HEK293 (cell line): ENCODE data around the gene DHX8.

ENCODE experiments used
- CTCF ChIA-PET: fragments of 350-600 bp; formaldehyde crosslinking; extraction: SDS; loops from one replicate; lab custom pipeline; 2021; ENCODE audit warnings: antibody characterized with exemption; lab: Yijun Ruan, JAX
- POLR2A ChIA-PET: fragments of 300-600 bp; formaldehyde crosslinking; extraction: SDS; loops from one replicate; lab custom pipeline; 2020; ENCODE audit warnings: antibody characterized with exemption, inconsistent platforms; lab: Yijun Ruan, JAX
- H3K27ac ChIP-seq: fragments of 200-500 bp; sonication (Bioruptor generic); 2 replicates; pipeline ENCODE4 v1.5.1; 2014; ENCODE audit warnings: low read depth, low read length, control low read depth, inconsistent platforms; ENCODE audit errors: extremely low read depth
- H3K36me3 ChIP-seq, 2 experiments: fragments of 200-500 bp in 1 of 2; sonication (Bioruptor generic) in 1 of 2; 1 replicate in 1 of 2; 2 replicates in 1 of 2; pipeline ENCODE4 v1.5.1; 2014 to 2017; ENCODE audit warnings: inconsistent platforms in 2 of 2, low read length in 2 of 2; ENCODE audit not compliant: control insufficient read depth in 2 of 2, insufficient read depth in 1 of 2
- H3K4me1 ChIP-seq: fragments of 200-500 bp; sonication (Bioruptor generic); 2 replicates; pipeline ENCODE4 v1.5.1; 2014; ENCODE audit warnings: mild to moderate bottlenecking, low read length, inconsistent platforms; ENCODE audit not compliant: control insufficient read depth, insufficient read depth
- H3K4me3 ChIP-seq: 2 replicates; pipeline ENCODE4 v1.5.1; 2011; ENCODE audit warnings: low read depth, mild to moderate bottlenecking, control low read depth, low read length, moderate library complexity
- H3K9me3 ChIP-seq: fragments of 200-500 bp; sonication (Bioruptor generic); 2 replicates; pipeline ENCODE4 v1.5.1; 2014; ENCODE audit warnings: low read depth, low read length, inconsistent platforms; ENCODE audit not compliant: control insufficient read depth, insufficient read depth
- BCL11B ChIP-seq: fragments of 450-650 bp; formaldehyde crosslinking; IDR thresholded peaks from 2 replicates; pipeline ENCODE4 v1.5.1; 2016; ENCODE audit warnings: low read depth, missing biosample characterization, missing genetic modification characterization
- ELK4 ChIP-seq: IDR thresholded peaks from 2 replicates; pipeline ENCODE4 v1.6.1; 2011; ENCODE audit warnings: mild to moderate bottlenecking, low read depth, low read length, borderline replicate concordance
- FEZF1 ChIP-seq: fragments of 450-650 bp; formaldehyde crosslinking; IDR thresholded peaks from 2 replicates; pipeline ENCODE4 v1.5.1; 2016; ENCODE audit warnings: missing biosample characterization, missing genetic modification characterization
- IKZF3 ChIP-seq: fragments of 450-650 bp; IDR thresholded peaks from 2 replicates; pipeline ENCODE4 v1.5.0; 2018; ENCODE audit warnings: missing biosample characterization, mild to moderate bottlenecking, missing genetic modification characterization, moderate library complexity
- OSR2 ChIP-seq: fragments of 450-650 bp; formaldehyde crosslinking; IDR thresholded peaks from 2 replicates; pipeline ENCODE4 v1.5.1; 2016; ENCODE audit warnings: missing biosample characterization, missing genetic modification characterization
- SCRT2 ChIP-seq: fragments of 450-650 bp; formaldehyde crosslinking; IDR thresholded peaks from 2 replicates; pipeline ENCODE4 v1.5.1; 2016; ENCODE audit warnings: missing biosample characterization, missing genetic modification characterization
- ZIC2 ChIP-seq: fragments of 450-650 bp; formaldehyde crosslinking; IDR thresholded peaks from 2 replicates; pipeline ENCODE4 v1.5.1; 2016; ENCODE audit warnings: missing biosample characterization, missing genetic modification characterization
- ZNF148 ChIP-seq: fragments of 450-650 bp; formaldehyde crosslinking; IDR thresholded peaks from 2 replicates; pipeline ENCODE4 v1.5.0; 2017; ENCODE audit warnings: missing biosample characterization, missing genetic modification characterization, borderline replicate concordance
- ZNF202 ChIP-seq: fragments of 450-650 bp; formaldehyde crosslinking; IDR thresholded peaks from 2 replicates; pipeline ENCODE4 v1.5.1; 2016; ENCODE audit warnings: missing biosample characterization, missing genetic modification characterization, borderline replicate concordance
- ZNF335 ChIP-seq: fragments of 450-650 bp; formaldehyde crosslinking; conservative IDR thresholded peaks from 2 replicates; pipeline ENCODE4 v1.5.1; 2016; ENCODE audit warnings: missing biosample characterization, missing genetic modification characterization
- ZNF521 ChIP-seq: fragments of 450-650 bp; formaldehyde crosslinking; IDR thresholded peaks from 2 replicates; pipeline ENCODE4 v1.5.1; 2017; ENCODE audit warnings: missing biosample characterization, mild to moderate bottlenecking, missing genetic modification characterization
- ZNF530 ChIP-seq: fragments of 450-650 bp; formaldehyde crosslinking; IDR thresholded peaks from 2 replicates; pipeline ENCODE4 v1.5.1; 2016; ENCODE audit warnings: low read depth, missing biosample characterization, missing genetic modification characterization
- ZNF560 ChIP-seq: fragments of 450-650 bp; formaldehyde crosslinking; IDR thresholded peaks from 2 replicates; pipeline ENCODE4 v1.5.1; 2017; ENCODE audit warnings: missing biosample characterization, missing genetic modification characterization, borderline replicate concordance
- ZNF600 ChIP-seq: fragments of 450-650 bp; formaldehyde crosslinking; IDR thresholded peaks from 2 replicates; pipeline ENCODE4 v1.5.1; 2016; ENCODE audit warnings: missing biosample characterization, missing genetic modification characterization
- ZNF843 ChIP-seq: fragments of 450-650 bp; formaldehyde crosslinking; IDR thresholded peaks from 2 replicates; pipeline ENCODE4 v1.5.1; 2016; ENCODE audit warnings: missing biosample characterization, missing genetic modification characterization
- ZSCAN30 ChIP-seq: fragments of 450-650 bp; IDR thresholded peaks from 2 replicates; pipeline ENCODE4 v1.5.1; 2018; ENCODE audit warnings: missing biosample characterization, mild to moderate bottlenecking, missing genetic modification characterization, moderate library complexity
- TF ChIP-seq, protein P1 (sequence below): fragments of 450-650 bp; formaldehyde crosslinking; IDR thresholded peaks from 2 replicates; pipeline ENCODE4 v1.5.1; 2016; ENCODE audit warnings: missing biosample characterization, missing genetic modification characterization
- TF ChIP-seq, protein P2 (sequence below): fragments of 450-650 bp; formaldehyde crosslinking; IDR thresholded peaks from 2 replicates; pipeline ENCODE4 v1.5.1; 2016; ENCODE audit warnings: missing biosample characterization, missing genetic modification characterization
- TF ChIP-seq, protein P3 (sequence below): fragments of 450-650 bp; formaldehyde crosslinking; IDR thresholded peaks from 2 replicates; pipeline ENCODE4 v1.5.1; 2017; ENCODE audit warnings: missing biosample characterization, missing genetic modification characterization
- TF ChIP-seq, protein P4 (sequence below): fragments of 450-650 bp; formaldehyde crosslinking; IDR thresholded peaks from 2 replicates; pipeline ENCODE4 v1.5.1; 2017; ENCODE audit warnings: missing biosample characterization, missing genetic modification characterization

Gene DHX8

DNA sequence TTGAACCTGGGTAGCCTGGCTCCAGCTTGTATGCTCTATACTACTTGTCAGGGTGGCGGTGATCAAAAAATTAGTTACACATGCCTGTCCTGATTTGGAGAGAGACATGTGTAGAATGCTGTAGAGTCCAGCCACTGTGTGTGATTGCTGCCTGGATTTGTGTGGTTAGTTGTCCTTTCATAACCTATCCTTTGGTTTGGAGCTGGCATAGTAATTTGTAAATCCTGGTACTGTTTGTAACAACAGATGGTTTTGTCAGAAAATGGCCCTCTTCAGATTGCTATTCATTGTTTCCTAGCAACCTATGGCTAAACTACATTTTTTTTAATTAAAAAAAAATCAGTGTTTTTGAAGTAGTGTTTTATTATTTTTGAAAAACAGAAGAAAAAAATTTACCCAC is 31.9 kb downstream of the DHX8 start (continued):
- TF ChIP-seq ELK4 (no peak), ZNF148 (tag by site-specific recombination) (no peak), ZNF560 (no peak), ZNF202 (tag by site-specific recombination) (no peak)
- TF ChIP-seq, protein P1, sequence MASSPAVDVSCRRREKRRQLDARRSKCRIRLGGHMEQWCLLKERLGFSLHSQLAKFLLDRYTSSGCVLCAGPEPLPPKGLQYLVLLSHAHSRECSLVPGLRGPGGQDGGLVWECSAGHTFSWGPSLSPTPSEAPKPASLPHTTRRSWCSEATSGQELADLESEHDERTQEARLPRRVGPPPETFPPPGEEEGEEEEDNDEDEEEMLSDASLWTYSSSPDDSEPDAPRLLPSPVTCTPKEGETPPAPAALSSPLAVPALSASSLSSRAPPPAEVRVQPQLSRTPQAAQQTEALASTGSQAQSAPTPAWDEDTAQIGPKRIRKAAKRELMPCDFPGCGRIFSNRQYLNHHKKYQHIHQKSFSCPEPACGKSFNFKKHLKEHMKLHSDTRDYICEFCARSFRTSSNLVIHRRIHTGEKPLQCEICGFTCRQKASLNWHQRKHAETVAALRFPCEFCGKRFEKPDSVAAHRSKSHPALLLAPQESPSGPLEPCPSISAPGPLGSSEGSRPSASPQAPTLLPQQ (tag by site-specific recombination): no peak
- TF ChIP-seq, protein P2, sequence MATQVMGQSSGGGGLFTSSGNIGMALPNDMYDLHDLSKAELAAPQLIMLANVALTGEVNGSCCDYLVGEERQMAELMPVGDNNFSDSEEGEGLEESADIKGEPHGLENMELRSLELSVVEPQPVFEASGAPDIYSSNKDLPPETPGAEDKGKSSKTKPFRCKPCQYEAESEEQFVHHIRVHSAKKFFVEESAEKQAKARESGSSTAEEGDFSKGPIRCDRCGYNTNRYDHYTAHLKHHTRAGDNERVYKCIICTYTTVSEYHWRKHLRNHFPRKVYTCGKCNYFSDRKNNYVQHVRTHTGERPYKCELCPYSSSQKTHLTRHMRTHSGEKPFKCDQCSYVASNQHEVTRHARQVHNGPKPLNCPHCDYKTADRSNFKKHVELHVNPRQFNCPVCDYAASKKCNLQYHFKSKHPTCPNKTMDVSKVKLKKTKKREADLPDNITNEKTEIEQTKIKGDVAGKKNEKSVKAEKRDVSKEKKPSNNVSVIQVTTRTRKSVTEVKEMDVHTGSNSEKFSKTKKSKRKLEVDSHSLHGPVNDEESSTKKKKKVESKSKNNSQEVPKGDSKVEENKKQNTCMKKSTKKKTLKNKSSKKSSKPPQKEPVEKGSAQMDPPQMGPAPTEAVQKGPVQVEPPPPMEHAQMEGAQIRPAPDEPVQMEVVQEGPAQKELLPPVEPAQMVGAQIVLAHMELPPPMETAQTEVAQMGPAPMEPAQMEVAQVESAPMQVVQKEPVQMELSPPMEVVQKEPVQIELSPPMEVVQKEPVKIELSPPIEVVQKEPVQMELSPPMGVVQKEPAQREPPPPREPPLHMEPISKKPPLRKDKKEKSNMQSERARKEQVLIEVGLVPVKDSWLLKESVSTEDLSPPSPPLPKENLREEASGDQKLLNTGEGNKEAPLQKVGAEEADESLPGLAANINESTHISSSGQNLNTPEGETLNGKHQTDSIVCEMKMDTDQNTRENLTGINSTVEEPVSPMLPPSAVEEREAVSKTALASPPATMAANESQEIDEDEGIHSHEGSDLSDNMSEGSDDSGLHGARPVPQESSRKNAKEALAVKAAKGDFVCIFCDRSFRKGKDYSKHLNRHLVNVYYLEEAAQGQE (tag by site-specific recombination): no peak
- TF ChIP-seq, all 188 proteins: peak for 0

DNA sequence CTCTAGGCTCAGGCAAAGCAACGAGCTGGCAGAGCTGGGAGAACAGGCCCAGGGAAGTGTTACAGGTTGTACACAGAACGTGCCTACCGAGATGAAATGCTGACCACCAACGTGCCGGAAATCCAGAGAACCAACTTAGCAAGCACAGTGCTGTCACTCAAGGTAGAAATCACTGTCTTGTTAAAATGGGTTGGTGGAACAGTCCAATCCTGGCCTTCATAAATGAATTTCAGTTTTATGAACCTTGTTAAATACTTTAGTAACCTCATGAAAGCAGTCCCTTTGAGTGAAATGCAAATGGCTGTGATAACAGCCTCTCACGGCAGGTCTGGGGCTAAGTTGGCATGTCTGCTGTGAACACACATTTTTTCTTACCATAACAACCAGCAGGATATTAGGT is 33.4 kb downstream of the DHX8 start:
- peak overlapping the region; percentile 29; the same call in 1 of the 2 replicates for H3K27ac ChIP-seq
- peaks cover 15% of the 10 kb centered on the region for H3K4me1 ChIP-seq
- peaks cover 72 to 90% of the 10 kb centered on the region in 2 experiments for H3K36me3 ChIP-seq
- POLR2A ChIA-PET: interaction anchor here (1.3 kb wide), 1 partner anchor 14 kb away, joined by 4 read pairs; no protein-coding TSS in a partner anchor
- CTCF ChIA-PET: interaction anchor here (0.5 to 2.0 kb wide), 8 partner anchors 9 to 243 kb away, joined by 3 to 15 read pairs (median 4); partner anchors contain the start of gene DHX8
- no peaks in the 10 kb centered on the region for H3K9me3 ChIP-seq
- no peak overlapping the region for H3K4me3 ChIP-seq
- TF ChIP-seq ZSCAN30 (tag by site-specific recombination): peak; percentile 7; the same call in 1 of the 2 replicates
- TF ChIP-seq, protein P3, sequence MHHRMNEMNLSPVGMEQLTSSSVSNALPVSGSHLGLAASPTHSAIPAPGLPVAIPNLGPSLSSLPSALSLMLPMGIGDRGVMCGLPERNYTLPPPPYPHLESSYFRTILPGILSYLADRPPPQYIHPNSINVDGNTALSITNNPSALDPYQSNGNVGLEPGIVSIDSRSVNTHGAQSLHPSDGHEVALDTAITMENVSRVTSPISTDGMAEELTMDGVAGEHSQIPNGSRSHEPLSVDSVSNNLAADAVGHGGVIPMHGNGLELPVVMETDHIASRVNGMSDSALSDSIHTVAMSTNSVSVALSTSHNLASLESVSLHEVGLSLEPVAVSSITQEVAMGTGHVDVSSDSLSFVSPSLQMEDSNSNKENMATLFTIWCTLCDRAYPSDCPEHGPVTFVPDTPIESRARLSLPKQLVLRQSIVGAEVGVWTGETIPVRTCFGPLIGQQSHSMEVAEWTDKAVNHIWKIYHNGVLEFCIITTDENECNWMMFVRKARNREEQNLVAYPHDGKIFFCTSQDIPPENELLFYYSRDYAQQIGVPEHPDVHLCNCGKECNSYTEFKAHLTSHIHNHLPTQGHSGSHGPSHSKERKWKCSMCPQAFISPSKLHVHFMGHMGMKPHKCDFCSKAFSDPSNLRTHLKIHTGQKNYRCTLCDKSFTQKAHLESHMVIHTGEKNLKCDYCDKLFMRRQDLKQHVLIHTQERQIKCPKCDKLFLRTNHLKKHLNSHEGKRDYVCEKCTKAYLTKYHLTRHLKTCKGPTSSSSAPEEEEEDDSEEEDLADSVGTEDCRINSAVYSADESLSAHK (tag by site-specific recombination): 0 out of 2 replicates have a peak, but pooled peaks have one; percentile 36
- TF ChIP-seq ZIC2: peak; percentile 45
- peak; percentile 90 for TF ChIP-seq FEZF1 (tag by site-specific recombination)
- peak; percentile 60 for TF ChIP-seq ZNF843 (tag by site-specific recombination)
- TF ChIP-seq IKZF3 (tag by site-specific recombination): 0 out of 2 replicates have a peak, but pooled peaks have one; percentile 1
- peak; percentile 64 for TF ChIP-seq ZNF335
- TF ChIP-seq ZNF521 (tag by site-specific recombination): no peak
- TF ChIP-seq, protein P4, sequence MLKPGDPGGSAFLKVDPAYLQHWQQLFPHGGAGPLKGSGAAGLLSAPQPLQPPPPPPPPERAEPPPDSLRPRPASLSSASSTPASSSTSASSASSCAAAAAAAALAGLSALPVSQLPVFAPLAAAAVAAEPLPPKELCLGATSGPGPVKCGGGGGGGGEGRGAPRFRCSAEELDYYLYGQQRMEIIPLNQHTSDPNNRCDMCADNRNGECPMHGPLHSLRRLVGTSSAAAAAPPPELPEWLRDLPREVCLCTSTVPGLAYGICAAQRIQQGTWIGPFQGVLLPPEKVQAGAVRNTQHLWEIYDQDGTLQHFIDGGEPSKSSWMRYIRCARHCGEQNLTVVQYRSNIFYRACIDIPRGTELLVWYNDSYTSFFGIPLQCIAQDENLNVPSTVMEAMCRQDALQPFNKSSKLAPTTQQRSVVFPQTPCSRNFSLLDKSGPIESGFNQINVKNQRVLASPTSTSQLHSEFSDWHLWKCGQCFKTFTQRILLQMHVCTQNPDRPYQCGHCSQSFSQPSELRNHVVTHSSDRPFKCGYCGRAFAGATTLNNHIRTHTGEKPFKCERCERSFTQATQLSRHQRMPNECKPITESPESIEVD (tag by site-specific recombination): peak; percentile 88
- TF ChIP-seq SCRT2 (tag by site-specific recombination): peak; percentile 91
- TF ChIP-seq BCL11B (tag by site-specific recombination): 0 out of 2 replicates have a peak, but pooled peaks have one; percentile 23
- TF ChIP-seq OSR2 (tag by site-specific recombination): 0 out of 2 replicates have a peak, but pooled peaks have one; percentile 6
- no peak for TF ChIP-seq ZNF600
- no peak for TF ChIP-seq ZNF560
- TF ChIP-seq ZNF530 (tag by site-specific recombination): no peak
